BLaER1 treated with 17β-estradiol and CSF1 and Interleukin-3, amounts not matched to agents 10 nM and 100 nM (cell line): ENCODE data around the gene CLEC16A.
"Not testable (repeated sequence)": the region's sequence is repeated elsewhere in the genome, so short reads cannot be mapped to it uniquely, and the experiment has no call there.

ENCODE experiments used
- H3K27ac ChIP-seq, 11 experiments: shearing (Covaris generic); formaldehyde crosslinking; 2 replicates each; pipeline ENCODE4 v1.8.1; 2022
- H3K27me3 ChIP-seq, 11 experiments: shearing (Covaris generic); formaldehyde crosslinking; 2 replicates each; pipeline ENCODE4 v1.8.1; 2022
- H3K36me3 ChIP-seq, 11 experiments: shearing (Covaris generic); formaldehyde crosslinking; 2 replicates each; pipeline ENCODE4 v1.8.1; 2022
- H3K4me1 ChIP-seq, 10 experiments: shearing (Covaris generic); formaldehyde crosslinking; 2 replicates each; pipeline ENCODE4 v1.8.1; 2022
- H3K4me2 ChIP-seq, 11 experiments: shearing (Covaris generic); formaldehyde crosslinking; 2 replicates each; pipeline ENCODE4 v1.8.1; 2022
- H3K4me3 ChIP-seq, 10 experiments: shearing (Covaris generic); formaldehyde crosslinking; 2 replicates each; pipeline ENCODE4 v1.8.1; 2022
- H3K9ac ChIP-seq, 11 experiments: shearing (Covaris generic); formaldehyde crosslinking; 2 replicates each; pipeline ENCODE4 v1.8.1; 2022
- H3K9me3 ChIP-seq, 11 experiments: shearing (Covaris generic); formaldehyde crosslinking; replicated peaks in 1 of 11; 2 replicates each; pipeline ENCODE4 v1.8.1; 2022
- H4K20me1 ChIP-seq, 11 experiments: shearing (Covaris generic); formaldehyde crosslinking; 2 replicates each; pipeline ENCODE4 v1.8.1; 2022
- Cebpa-rat ChIP-seq, 11 experiments: shearing (Covaris generic); IDR thresholded peaks; 2 replicates each; pipeline ENCODE4 v1.8.1; 2022

Gene CLEC16A

DNA sequence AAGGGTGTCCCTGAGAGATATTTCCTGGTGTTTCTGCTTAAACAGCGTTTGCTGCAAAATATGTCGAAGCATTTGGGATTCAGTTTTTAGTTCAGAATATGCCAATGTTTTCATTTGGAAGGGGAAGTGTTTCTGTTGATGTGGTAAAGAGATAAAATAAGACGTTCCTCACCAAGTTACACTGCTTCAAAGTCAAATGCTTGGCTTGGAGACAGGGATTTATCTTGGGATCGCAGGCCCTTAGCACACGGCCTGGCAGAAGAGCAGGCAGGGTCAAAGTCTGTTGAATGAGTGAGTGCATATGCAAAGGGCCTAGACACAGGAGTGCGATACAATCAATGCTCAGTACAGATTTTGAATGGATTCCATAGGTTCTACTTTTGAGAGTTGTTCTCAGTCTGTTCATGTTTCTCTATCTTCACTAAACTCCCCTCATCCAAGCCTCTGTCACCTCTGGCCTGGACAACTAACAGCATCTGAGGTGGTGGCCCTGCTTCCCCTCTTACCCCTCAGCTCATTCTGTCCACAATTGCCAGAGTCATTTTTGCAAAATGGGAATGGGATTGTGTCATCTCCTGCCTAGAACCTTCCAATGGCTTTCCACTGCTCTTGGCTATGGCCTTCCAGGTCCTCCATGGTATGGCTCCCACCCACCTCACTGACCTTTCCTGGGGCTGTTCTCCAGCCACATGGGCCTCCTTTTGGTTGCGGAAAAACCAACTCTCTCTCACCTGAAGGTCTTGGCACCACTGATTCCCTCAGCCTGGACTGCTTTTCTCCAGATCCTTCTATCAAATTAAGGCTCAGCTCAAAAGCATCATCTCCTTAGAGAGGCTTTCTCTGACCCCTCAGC, 5.3 kb upstream of the CLEC16A start:
- H3K27ac ChIP-seq = peak overlapping the region; percentile 7 to 64 (median 43); a peak in 12 of 22 replicates
- H4K20me1 ChIP-seq = peaks cover 62 to 78% (median 75%) of the 10 kb centered on the region in 11 experiments
- H3K4me1 ChIP-seq = peaks cover 82 to 90% (median 86%) of the 10 kb centered on the region in 10 experiments
- H3K27me3 ChIP-seq = no peaks in the 10 kb centered on the region
- peak overlapping the region; percentile 90 to 100 (median 99) for H3K4me2 ChIP-seq
- H3K9me3 ChIP-seq = no peaks in the 10 kb centered on the region
- H3K36me3 ChIP-seq = peaks cover 6 to 25% (median 16%) of the 10 kb centered on the region in 11 experiments; a peak in 15 of 22 replicates
- TF ChIP-seq Cebpa-rat (IDR thresholded peaks at IDR 0.05) = no peak
- H3K4me3 ChIP-seq = peak overlapping the region; percentile 73 to 84 (median 78); a peak in 19 of 20 replicates
- peak overlapping the region; percentile 9 to 92 (median 87); a peak in 21 of 22 replicates for H3K9ac ChIP-seq

DNA sequence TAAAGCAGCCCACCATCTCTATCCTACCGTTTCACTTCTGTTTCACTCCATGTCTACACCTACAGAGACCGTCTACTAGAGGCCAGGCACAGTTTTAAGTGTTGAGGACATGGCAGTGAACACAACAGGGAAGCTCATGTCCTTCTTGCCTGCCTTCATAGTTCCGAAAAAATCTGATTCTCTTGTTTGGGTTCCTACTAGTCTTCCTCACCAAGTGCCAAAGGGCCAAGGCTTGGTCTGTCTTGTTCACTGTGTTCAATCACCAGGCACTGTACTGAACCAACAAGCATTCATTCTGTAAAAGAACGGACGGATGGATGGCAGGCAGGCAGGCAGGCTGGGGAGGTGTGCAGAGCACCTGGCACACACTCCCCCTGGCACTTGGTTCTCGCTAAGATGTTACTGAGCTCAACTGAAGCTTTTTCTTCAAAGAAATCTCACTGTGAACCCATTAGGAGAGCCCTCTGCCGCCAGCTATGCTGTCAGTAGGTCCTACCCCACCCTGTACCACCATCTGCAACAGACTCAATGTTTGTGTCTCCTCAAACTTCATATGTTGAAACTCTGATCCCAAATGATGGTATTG, 4.6 kb upstream of the CLEC16A start:
- H3K27ac ChIP-seq = peak overlapping the region in 2 of 11 experiments; percentile 6 to 32; a peak in 2 of 22 replicates
- H3K9ac ChIP-seq = peak overlapping the region; percentile 85 to 92 (median 88); a peak in 20 of 22 replicates
- peaks cover 55 to 72% (median 68%) of the 10 kb centered on the region in 11 experiments for H4K20me1 ChIP-seq
- H3K4me3 ChIP-seq = peak overlapping the region; percentile 73 to 84 (median 78)
- peak overlapping the region; percentile 90 to 100 (median 99) for H3K4me2 ChIP-seq
- H3K9me3 ChIP-seq = no peaks in the 10 kb centered on the region
- H3K27me3 ChIP-seq = no peaks in the 10 kb centered on the region
- peaks cover 75 to 83% (median 80%) of the 10 kb centered on the region in 10 experiments for H3K4me1 ChIP-seq
- TF ChIP-seq Cebpa-rat (IDR thresholded peaks at IDR 0.05) = no peak
- peaks cover 0 to 18% (median 10%) of the 10 kb centered on the region in 11 experiments; a peak in 14 of 22 replicates for H3K36me3 ChIP-seq

DNA sequence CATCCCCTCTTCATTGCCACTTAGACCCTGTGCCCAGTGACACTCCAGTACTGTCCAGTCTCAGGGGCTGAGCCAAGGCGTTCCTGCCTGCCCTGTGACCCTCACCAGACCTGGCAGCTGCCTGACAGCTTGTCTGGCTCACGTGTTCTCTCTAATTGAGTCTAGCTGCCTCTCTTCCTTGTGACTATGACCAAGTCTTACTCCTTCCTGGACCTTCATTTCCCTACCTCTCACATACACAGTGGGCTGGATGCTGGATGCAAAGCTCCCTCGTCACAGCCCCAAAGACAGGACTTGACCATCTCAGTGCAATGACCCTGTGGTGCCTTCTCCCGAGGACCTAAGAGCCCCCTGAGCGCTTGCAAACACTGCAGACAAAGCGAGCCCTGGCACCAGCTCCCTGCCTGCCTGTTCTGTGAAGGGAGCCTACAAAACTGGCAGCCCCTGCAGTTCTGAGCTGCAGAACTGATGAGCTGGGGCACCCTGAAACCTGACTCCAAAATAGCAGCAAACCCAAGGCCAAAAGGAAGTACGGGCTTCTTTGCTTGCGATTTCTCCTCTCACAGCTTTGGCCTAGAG, 3.8 kb upstream of the CLEC16A start:
- Histone ChIP-seq H3K4me2 (peak overlapping the region; percentile 90 to 100 (median 99)), H3K36me3 (peaks cover 0 to 10% (median 5%) of the 10 kb centered on the region in 11 experiments; a peak in 6 of 22 replicates), H3K9ac (peak overlapping the region; percentile 85 to 92 (median 88)), H3K27ac (peak overlapping the region; percentile 62 to 88 (median 83); a peak in 21 of 22 replicates), H3K9me3 (no peaks in the 10 kb centered on the region), H3K27me3 (no peaks in the 10 kb centered on the region), H4K20me1 (peaks cover 50 to 72% (median 67%) of the 10 kb centered on the region in 11 experiments), H3K4me3 (peak overlapping the region; percentile 73 to 84 (median 78)), H3K4me1 (peaks cover 73 to 84% (median 81%) of the 10 kb centered on the region in 10 experiments)
- no peak for TF ChIP-seq Cebpa-rat (IDR thresholded peaks at IDR 0.05)

DNA sequence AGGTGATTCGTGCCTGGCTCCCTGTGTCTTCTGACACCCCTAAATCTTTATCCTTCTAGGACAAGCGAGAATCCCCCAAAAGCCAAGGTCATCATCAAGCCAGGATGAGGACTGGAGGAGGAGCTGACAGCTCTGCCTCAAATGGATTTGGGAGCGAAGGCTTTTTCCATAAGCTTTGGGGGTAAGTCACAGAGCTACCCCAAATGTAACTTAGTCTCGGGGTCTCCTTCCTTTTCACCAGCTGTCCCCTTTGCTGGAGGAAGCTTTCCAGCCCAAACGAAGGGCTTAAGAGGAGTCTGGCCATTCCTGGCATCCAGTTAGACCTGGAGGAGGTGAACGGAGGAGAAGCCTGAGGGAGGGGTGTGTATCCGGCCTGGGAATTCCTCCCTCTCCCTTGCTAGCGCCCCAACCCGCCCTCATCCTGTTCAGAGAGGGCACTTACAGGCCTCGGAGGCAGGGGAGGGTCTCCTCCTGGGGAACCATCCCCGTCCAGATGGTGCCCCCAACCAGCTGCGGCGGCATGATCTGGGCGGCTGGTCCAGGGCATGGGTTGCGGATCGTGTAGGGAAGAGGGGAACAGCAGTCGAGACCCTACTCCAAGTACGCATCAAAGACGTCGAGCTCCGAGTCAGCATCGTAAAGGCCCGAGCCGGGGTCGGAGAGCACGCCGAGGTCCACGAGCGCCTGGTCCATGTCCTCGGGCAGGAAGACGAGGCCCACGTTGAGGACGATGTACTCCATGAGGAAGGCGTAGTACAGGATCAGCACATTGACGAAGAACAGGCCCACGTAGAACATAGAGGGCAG, 3.0 kb upstream of the CLEC16A start:
- no peaks in the 10 kb centered on the region for H3K9me3 ChIP-seq
- H3K4me1 ChIP-seq = peaks cover 73 to 84% (median 81%) of the 10 kb centered on the region in 10 experiments
- H3K36me3 ChIP-seq = peaks cover 0 to 8% (median under 1%) of the 10 kb centered on the region in 11 experiments; a peak in 4 of 22 replicates
- peak overlapping the region; percentile 73 to 84 (median 78) for H3K4me3 ChIP-seq
- H3K9ac ChIP-seq = peak overlapping the region; percentile 85 to 92 (median 88)
- peak overlapping the region; percentile 62 to 88 (median 83) for H3K27ac ChIP-seq
- TF ChIP-seq Cebpa-rat (IDR thresholded peaks at IDR 0.05) = no peak
- no peaks in the 10 kb centered on the region for H3K27me3 ChIP-seq
- H3K4me2 ChIP-seq = peak overlapping the region; percentile 90 to 100 (median 99)
- peaks cover 50 to 72% (median 68%) of the 10 kb centered on the region in 11 experiments for H4K20me1 ChIP-seq

DNA sequence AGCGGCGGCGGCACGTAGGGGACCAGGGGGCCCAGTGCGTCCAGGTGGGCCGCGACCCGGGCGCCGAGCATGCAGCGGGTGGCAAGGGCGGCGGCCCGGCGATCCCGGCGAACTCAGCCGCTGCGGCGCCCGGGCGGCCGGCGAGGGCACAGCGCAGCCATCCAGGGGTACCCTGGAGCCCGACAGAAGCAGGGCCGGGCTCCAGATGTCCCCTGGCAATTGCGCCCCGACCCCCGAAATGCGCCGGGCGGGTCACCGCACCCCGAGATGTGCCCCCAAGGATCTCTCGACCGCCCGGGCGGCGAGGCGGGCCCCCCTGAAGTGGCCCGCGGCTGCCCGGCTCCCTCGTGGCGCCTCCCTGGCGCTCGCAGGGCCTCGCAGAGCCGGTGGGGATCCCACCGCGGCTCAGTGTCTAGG, 2.4 kb upstream of the CLEC16A start:
- Histone ChIP-seq H3K27ac (peak overlapping the region; percentile 58 to 88 (median 83)), H4K20me1 (peaks cover 45 to 72% (median 68%) of the 10 kb centered on the region in 11 experiments), H3K4me1 (peaks cover 73 to 84% (median 81%) of the 10 kb centered on the region in 10 experiments), H3K9ac (peak overlapping the region; percentile 85 to 92 (median 88)), H3K4me2 (peak overlapping the region; percentile 90 to 100 (median 99)), H3K4me3 (peak overlapping the region; percentile 73 to 84 (median 78))
- H3K9me3 ChIP-seq, H3K27me3 ChIP-seq, H3K36me3 ChIP-seq: not testable (repeated sequence)

DNA sequence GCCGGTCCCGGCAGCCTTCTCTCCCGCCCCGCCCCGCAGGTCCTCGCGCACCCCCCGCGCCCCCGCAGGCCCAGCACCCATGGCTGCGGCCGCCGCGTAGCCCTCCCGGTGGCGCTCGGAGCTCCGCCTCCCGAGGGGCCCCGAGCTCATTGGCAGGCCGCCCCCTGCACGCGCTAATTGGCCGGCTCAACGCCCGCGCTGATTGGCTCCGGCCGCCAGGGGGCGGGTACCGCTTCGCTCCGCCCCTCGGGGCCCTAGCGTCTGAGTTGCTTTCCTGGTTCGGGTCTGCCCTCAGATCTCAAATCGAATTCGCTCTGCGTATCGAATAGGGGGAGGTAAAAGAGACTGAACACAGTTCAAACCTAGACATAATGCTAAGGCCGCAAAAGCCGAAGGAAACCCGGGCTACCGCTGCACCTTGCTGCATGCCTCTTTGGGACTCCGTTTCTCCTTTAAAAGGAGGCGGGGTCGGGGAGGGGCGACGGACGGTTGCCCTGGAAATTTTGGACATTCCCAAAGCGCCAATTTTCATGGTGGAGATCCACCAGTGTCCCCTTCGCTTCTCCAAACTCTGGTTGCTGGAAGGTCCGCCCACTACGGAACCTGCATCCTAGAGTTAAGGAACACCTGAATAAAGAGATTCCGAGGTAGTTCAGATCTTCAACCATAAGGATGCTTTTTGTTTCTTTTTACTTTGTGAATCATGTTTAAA, 1.9 kb upstream of the CLEC16A start, which contains the start of gene DEXI:
Gene DEXI (minus strand): TSS at position 117 of the 712 bp plus-strand sequence. CDS start 463 bp downstream, outside the sequence.
- no peak for TF ChIP-seq Cebpa-rat (IDR thresholded peaks at IDR 0.05)
- Histone ChIP-seq H4K20me1 (peaks cover 39 to 72% (median 68%) of the 10 kb centered on the region in 11 experiments), H3K27me3 (no peaks in the 10 kb centered on the region), H3K27ac (peak within 1 kb of the TSS; percentile 62 to 88 (median 83)), H3K9me3 (no peaks in the 10 kb centered on the region), H3K4me3 (peak within 1 kb of the TSS; percentile 73 to 84 (median 78)), H3K4me2 (peak within 1 kb of the TSS; percentile 90 to 100 (median 99)), H3K9ac (peak within 1 kb of the TSS; percentile 85 to 92 (median 88)), H3K36me3 (peaks cover 0 to 8% (median 0%) of the 10 kb centered on the region in 11 experiments; a peak in 1 of 22 replicates), H3K4me1 (peaks cover 73 to 84% (median 81%) of the 10 kb centered on the region in 10 experiments)

DNA sequence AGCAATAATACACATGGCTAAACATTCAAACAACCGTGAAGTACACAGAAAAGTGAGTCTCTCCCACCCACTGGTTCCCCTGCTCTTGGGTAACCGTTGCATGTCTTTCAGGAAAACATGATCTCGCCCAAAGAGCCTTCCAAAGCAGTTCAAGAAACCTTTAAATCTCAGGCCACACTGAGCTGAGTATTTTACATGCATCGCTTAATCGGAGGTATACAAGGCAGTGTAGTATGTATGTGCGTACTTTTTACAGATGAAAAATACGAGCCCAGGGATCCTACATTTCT, 1.4 kb upstream of the CLEC16A start:
- Histone ChIP-seq H3K27me3 (no peaks in the 10 kb centered on the region), H4K20me1 (peaks cover 34 to 69% (median 63%) of the 10 kb centered on the region in 11 experiments), H3K4me2 (peak overlapping the region; percentile 67 to 100 (median 86)), H3K9ac (peak overlapping the region in 1 of 11 experiments; percentile 90; a peak in 1 of 22 replicates), H3K4me3 (peak overlapping the region in 9 of 10 experiments; percentile 73 to 84 (median 79); a peak in 12 of 20 replicates), H3K36me3 (peaks cover 0 to 8% (median 0%) of the 10 kb centered on the region in 11 experiments; a peak in 1 of 22 replicates), H3K4me1 (peaks cover 68 to 82% (median 78%) of the 10 kb centered on the region in 10 experiments), H3K27ac (peak overlapping the region in 6 of 11 experiments; percentile 80 to 88 (median 83); a peak in 3 of 22 replicates), H3K9me3 (no peaks in the 10 kb centered on the region)
- TF ChIP-seq Cebpa-rat (IDR thresholded peaks at IDR 0.05) = no peak
